ENCODE data around the gene OTUD4.

GRCh38 chr4:145093638-145094037 lies 86.8 kb downstream of the OTUD4 start:
- TF ChIP-seq CTCF (IDR thresholded peaks at IDR 0.05) (no peak), POLR2A (IDR thresholded peaks at IDR 0.05) (no peak), POLR2AphosphoS5 (IDR thresholded peaks at IDR 0.05) (no peak), EP300 (IDR thresholded peaks at IDR 0.05) (no peak)

All from suprapubic skin (tissue), 4 donors.